Hepatocyte (in vitro differentiated cells): Measurements from ENCODE around the gene LHPP. TPM values are rescaled to one million over a fixed set of nuclear protein-coding genes. Genes with fewer than 3 reads are reported as not detected.
A peak's percentile ranks its signal among the peaks of the same experiment; 100 is the strongest.

Experiments used
- DNase-seq: peaks from one replicate; pipeline ENCODE4 v3.0.0-alpha.2; 2016; ENCODE audit warnings: low spot score
- H2AFZ ChIP-seq: fragments of 200-600 bp; sonication (generic); 2 replicates; pipeline ENCODE4 v1.6.0; 2016; ENCODE audit warnings: antibody characterized with exemption, mild to moderate bottlenecking
- H3K27ac ChIP-seq: fragments of 200-600 bp; sonication (generic); 2 replicates; pipeline ENCODE4 v1.5.1; 2016; ENCODE audit warnings: mild to moderate bottlenecking
- H3K27me3 ChIP-seq: fragments of 200-600 bp; sonication (generic); 2 replicates; pipeline ENCODE4 v1.6.1; 2016
- H3K36me3 ChIP-seq: fragments of 200-600 bp; sonication (generic); replicated peaks from 2 replicates; pipeline ENCODE4 v1.5.1; 2016; ENCODE audit warnings: low read depth; ENCODE audit not compliant: insufficient read depth
- H3K4me1 ChIP-seq: fragments of 200-600 bp; sonication (generic); 2 replicates; pipeline ENCODE4 v1.5.1; 2016; ENCODE audit warnings: mild to moderate bottlenecking, moderate library complexity; ENCODE audit not compliant: insufficient read depth
- H3K4me2 ChIP-seq: fragments of 200-600 bp; sonication (generic); 2 replicates; pipeline ENCODE4 v1.6.0; 2016
- H3K4me3 ChIP-seq: fragments of 200-600 bp; sonication (generic); 2 replicates; pipeline ENCODE4 v1.5.1; 2016; ENCODE audit warnings: mild to moderate bottlenecking
- H3K79me2 ChIP-seq: fragments of 200-600 bp; sonication (generic); 2 replicates; pipeline ENCODE4 v1.6.0; 2017; ENCODE audit warnings: mild to moderate bottlenecking
- H3K9me2 ChIP-seq: fragments of 200-600 bp; sonication (generic); replicated peaks from 2 replicates; pipeline ENCODE4 v1.6.0; 2017; ENCODE audit warnings: mild to moderate bottlenecking; ENCODE audit not compliant: insufficient read depth
- H3K9me3 ChIP-seq: fragments of 200-600 bp; sonication (generic); 2 replicates; pipeline ENCODE4 v1.5.1; 2016; ENCODE audit warnings: low read depth, mild to moderate bottlenecking
- H4K20me1 ChIP-seq: fragments of 200-600 bp; sonication (generic); 2 replicates; pipeline ENCODE4 v1.6.0; 2016; ENCODE audit warnings: mild to moderate bottlenecking; ENCODE audit not compliant: insufficient read depth, poor library complexity, severe bottlenecking
- CTCF ChIP-seq: fragments of 200-600 bp; sonication (generic); IDR thresholded peaks from 2 replicates; pipeline ENCODE4 v1.5.1; 2016; ENCODE audit warnings: antibody characterized with exemption, mild to moderate bottlenecking; ENCODE audit not compliant: poor library complexity
- EZH2 ChIP-seq: fragments of 200-600 bp; sonication (generic); IDR thresholded peaks from 2 replicates; pipeline ENCODE4 v1.6.1; 2016; ENCODE audit warnings: antibody characterized with exemption, mild to moderate bottlenecking, borderline replicate concordance
- EZH2phosphoT487 ChIP-seq: fragments of 200-600 bp; sonication (generic); IDR thresholded peaks from one replicate; pipeline ENCODE4 v1.6.1; 2018; ENCODE audit warnings: antibody characterized with exemption, mild to moderate bottlenecking, low read depth, moderate library complexity; ENCODE audit not compliant: unreplicated experiment, severe bottlenecking
- WGBS: methylation state at CpG from one replicate; pipeline ENCODE4 v1.1.6; 2016; ENCODE audit warnings: low lambda C conversion rate; ENCODE audit errors: missing lambda C conversion rate; 5-methylcytosine and 5-hydroxymethylcytosine counted together
- polyA plus RNA-seq: library from polyadenylated mRNA; unstranded; fragments of >200 nt; fragmentation: Nextera tagmentation; extraction: Ambion mirVana; gene quantifications from 2 replicates; pipeline ENCODE4 v1.2.1, GENCODE V29; 2016
- total RNA-seq: library from RNA; depleted of rRNA; stranded (reverse); fragments of >200 nt; gene quantifications from 2 replicates; pipeline ENCODE4 v1.2.3, GENCODE V29; 2014

Gene LHPP
- total RNA-seq (29.4 and 34.9 TPM in 2 replicates), polyA plus RNA-seq (23.6 and 30.3 TPM in 2 replicates)

- no peak for TF ChIP-seq EZH2phosphoT487
- TF ChIP-seq CTCF: peak; percentile 34
- no peaks in the 10 kb centered on the region for H3K36me3 ChIP-seq
- H3K27me3 ChIP-seq: no peaks in the 10 kb centered on the region
- H3K4me2 ChIP-seq: peak within 1 kb of the TSS; percentile 81
- peak within 1 kb of the TSS; percentile 96 for H3K4me3 ChIP-seq
- peak within 1 kb of the TSS; percentile 84 for H3K27ac ChIP-seq
- H3K9me3 ChIP-seq: no peaks in the 10 kb centered on the region
- peak; percentile 92 for DNase-seq
- peaks cover 13% of the 10 kb centered on the region for H3K79me2 ChIP-seq
- 3% methylated on average over 60 of the region's 81 CpGs for WGBS
- peak within 1 kb of the TSS; percentile 74 for H2AFZ ChIP-seq
- no peaks in the 10 kb centered on the region for H3K9me2 ChIP-seq
- peaks cover 13% of the 10 kb centered on the region for H3K4me1 ChIP-seq
- H4K20me1 ChIP-seq: no peaks in the 10 kb centered on the region
Observed at GRCh38 chr10:124461642-124462347, at the start of gene LHPP. TSS of gene LHPP (plus strand) at chr10:124461823. CDS start at chr10:124461863, 40 bp downstream.

GRCh38 chr10:124414076-124414475 is 47.5 kb upstream of the LHPP start:
- H4K20me1 ChIP-seq: peaks cover 86% of the 10 kb centered on the region
- no peaks in the 10 kb centered on the region for H3K9me2 ChIP-seq
- no peak overlapping the region for H3K27ac ChIP-seq
- 73% methylated on average over 4 of the region's 4 CpGs for WGBS
- H3K9me3 ChIP-seq: no peaks in the 10 kb centered on the region
- H2AFZ ChIP-seq: no peak overlapping the region
- H3K4me1 ChIP-seq: peaks cover 16% of the 10 kb centered on the region
- TF ChIP-seq CTCF (no peak), EZH2phosphoT487 (no peak), EZH2 (no peak)
- H3K4me3 ChIP-seq: no peak overlapping the region
- H3K79me2 ChIP-seq: peaks cover 96% of the 10 kb centered on the region
- no peaks in the 10 kb centered on the region for H3K27me3 ChIP-seq
- peak overlapping the region; percentile 58 for H3K4me2 ChIP-seq
- no peak for DNase-seq
- H3K36me3 ChIP-seq: no peaks in the 10 kb centered on the region

- peaks cover 85% of the 10 kb centered on the region for H3K79me2 ChIP-seq
Observed at GRCh38 chr10:124415210-124415609, 46.4 kb upstream of the LHPP start.

More at GRCh38 chr10:124415210-124415609, 46.4 kb upstream of the LHPP start:
- 91% methylated on average over 2 of the region's 2 CpGs for WGBS
- peaks cover 21% of the 10 kb centered on the region for H3K4me1 ChIP-seq
- no peaks in the 10 kb centered on the region for H3K9me3 ChIP-seq
- H3K4me3 ChIP-seq: no peak overlapping the region
- H4K20me1 ChIP-seq: peaks cover 75% of the 10 kb centered on the region
- no peaks in the 10 kb centered on the region for H3K27me3 ChIP-seq
- H3K36me3 ChIP-seq: no peaks in the 10 kb centered on the region
- H3K9me2 ChIP-seq: no peaks in the 10 kb centered on the region
- H2AFZ ChIP-seq: no peak overlapping the region
- no peak for TF ChIP-seq EZH2phosphoT487
- TF ChIP-seq EZH2: no peak
- no peak for TF ChIP-seq CTCF
- no peak overlapping the region for H3K27ac ChIP-seq
- peak overlapping the region; percentile 86 for H3K4me2 ChIP-seq
- no peak for DNase-seq
